T-cell (primary cell): ENCODE data around the gene C2CD2L. TPM values are rescaled to one million over a fixed set of nuclear protein-coding genes. Genes with fewer than 3 reads are reported as not detected.

ENCODE experiments used
- ATAC-seq, 4 experiments: fragments of 200-7000 bp in 3 of 4; fragments of 150-1000 bp in 1 of 4; cut with Tn5 transposase; replicated peaks in 1 of 4; 1 replicate in 3 of 4; 2 replicates in 1 of 4; pipeline ENCODE4 v1.10.0; 2021; ENCODE audit warnings: moderate library complexity in 3 of 4, mild to moderate bottlenecking in 2 of 4, moderate number of reproducible peaks in 1 of 4
- CTCF ChIA-PET, 2 donors: fragments of 300-600 bp; sonication (Branson Sonifier 250); formaldehyde crosslinking; loops; one replicate each; lab custom pipeline; 2022; ENCODE audit warnings: antibody characterized with exemption in 2 of 2; lab: Charles Lee
- POLR2A ChIA-PET, 2 donors: fragments of 300-600 bp; sonication (Branson Sonifier 250); formaldehyde crosslinking; loops; one replicate each; lab custom pipeline; 2022; ENCODE audit warnings: antibody characterized with exemption in 2 of 2; lab: Charles Lee
- DNase-seq, 35 experiments: peaks; one replicate each; pipeline versions ENCODE4 v3.0.0 to v3.0.0-alpha.2; 2013 to 2023
- H3K27ac ChIP-seq: one replicate; pipeline ENCODE4 v1.5.1; 2013; ENCODE audit warnings: low read length
- H3K27me3 ChIP-seq, 2 experiments: replicated peaks in 1 of 2; 1 replicate in 1 of 2; 2 replicates in 1 of 2; pipeline versions ENCODE4 v1.6.1 to v1.7.0; 2013; ENCODE audit warnings: low read length in 1 of 2, mixed read lengths in 1 of 2; ENCODE audit not compliant: control insufficient read depth in 2 of 2, insufficient read depth in 2 of 2; ENCODE audit errors: extremely low read depth in 1 of 2
- H3K36me3 ChIP-seq, 2 donors: 1 replicate in 1 of 2; 2 replicates in 1 of 2; pipeline versions ENCODE4 v1.6.1 to v1.7.0; 2013; ENCODE audit warnings: low read length in 1 of 2; ENCODE audit not compliant: control insufficient read depth in 2 of 2, insufficient read depth in 1 of 2; ENCODE audit errors: extremely low read depth in 1 of 2
- H3K4me1 ChIP-seq, 2 experiments: 1 replicate in 1 of 2; 2 replicates in 1 of 2; pipeline versions ENCODE4 v1.6.1 to v1.7.0; 2013; ENCODE audit warnings: low read length in 2 of 2, mixed read lengths in 1 of 2; ENCODE audit not compliant: insufficient read depth in 2 of 2, control insufficient read depth in 1 of 2; ENCODE audit errors: extremely low read depth in 1 of 2
- H3K4me3 ChIP-seq, 2 donors: 1 replicate in 1 of 2; 2 replicates in 1 of 2; pipeline versions ENCODE4 v1.5.1 to v1.7.0; 2013; ENCODE audit warnings: mild to moderate bottlenecking in 2 of 2, low read length in 1 of 2, moderate library complexity in 1 of 2; ENCODE audit not compliant: control insufficient read depth in 1 of 2; ENCODE audit errors: extremely low read depth in 1 of 2
- H3K9me3 ChIP-seq: 2 replicates; pipeline ENCODE4 v1.7.0; 2013
- H3K27ac Mint-ChIP-seq, 2 donors: one replicate each; pipeline ENCODE4 v1.8.0; 2020 to 2021; ENCODE audit warnings: mild to moderate bottlenecking in 2 of 2, mixed read lengths in 2 of 2
- H3K27me3 Mint-ChIP-seq, 2 donors: one replicate each; pipeline ENCODE4 v1.8.0; 2021 to 2022; ENCODE audit warnings: mixed read lengths in 2 of 2
- H3K36me3 Mint-ChIP-seq: one replicate; pipeline ENCODE4 v1.8.0; 2021; ENCODE audit warnings: mixed read lengths
- H3K4me1 Mint-ChIP-seq, 3 donors: one replicate each; pipeline ENCODE4 v1.8.0; 2020 to 2022; ENCODE audit warnings: mixed read lengths in 3 of 3, mild to moderate bottlenecking in 1 of 3
- H3K4me3 Mint-ChIP-seq, 3 donors: one replicate each; pipeline ENCODE4 v1.8.0; 2020 to 2022; ENCODE audit warnings: mild to moderate bottlenecking in 3 of 3, mixed read lengths in 3 of 3, moderate library complexity in 3 of 3
- H3K9me3 Mint-ChIP-seq, 3 donors: one replicate each; pipeline ENCODE4 v1.8.0; 2020 to 2022; ENCODE audit warnings: mixed read lengths in 3 of 3
- WGBS: methylation state at CpG from one replicate; pipeline ENCODE4 v1.1.5; 2013; ENCODE audit warnings: missing lambda C conversion rate; ENCODE audit not compliant: insufficient coverage; 5-methylcytosine and 5-hydroxymethylcytosine counted together
- total RNA-seq, 35 experiments: library from RNA in 6 of 35; stranded (reverse) in 6 of 35; fragments of 120-200 nt in 1 of 35; gene quantifications; one replicate each; pipeline versions ENCODE4 v1.2.1 to v1.2.4 and lab custom pipeline; 2013 to 2026

Gene C2CD2L
- total RNA-seq, 5 donors from 2014 or later (not counting 1 experiment from before 2014, with no cell fraction given), result 18.9 to 36.4 (median 30.6) TPM

DNA sequence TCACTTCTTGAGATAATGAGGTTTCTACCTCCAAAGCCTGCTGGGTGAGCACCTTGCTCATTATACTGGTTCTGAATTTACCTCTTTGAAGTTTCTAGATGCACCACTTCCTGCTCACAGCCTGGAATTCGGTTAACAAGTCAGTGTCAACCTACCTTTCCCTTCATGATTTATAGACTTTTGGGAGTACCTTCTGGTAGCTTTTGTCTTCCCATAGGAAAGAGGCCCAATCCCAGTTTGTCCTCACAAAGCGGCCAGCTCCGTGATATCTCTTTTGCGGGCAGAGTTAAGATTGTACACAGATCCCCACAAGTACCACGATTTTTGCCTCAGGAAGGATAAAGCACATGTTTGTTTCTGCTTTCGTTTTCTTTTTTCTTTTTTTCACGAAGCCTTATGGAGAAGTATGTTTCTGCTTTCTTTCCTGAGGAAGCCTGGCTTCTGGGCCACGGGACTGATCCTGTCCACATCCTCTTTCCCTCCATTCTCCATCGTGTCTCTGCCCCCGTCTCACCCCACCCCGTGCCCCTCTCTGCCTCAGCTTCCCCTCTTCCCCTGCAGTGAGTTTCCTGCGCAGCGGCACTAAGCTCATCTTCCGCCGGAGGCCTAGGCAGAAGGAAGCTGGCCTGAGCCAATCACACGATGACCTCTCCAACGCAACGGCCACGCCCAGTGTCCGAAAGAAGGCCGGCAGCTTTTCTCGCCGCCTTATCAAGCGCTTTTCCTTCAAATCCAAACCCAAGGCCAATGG is 8.5 kb downstream of the C2CD2L start:
- peaks cover 2 to 41% of the 10 kb centered on the region in 2 experiments for H3K4me1 ChIP-seq
- ChIA-PET POLR2A (interaction anchor here in 1 of 2 donors (0.5 to 0.7 kb wide), 4 partner anchors 15 to 798 kb away, joined by 3 to 18 read pairs (median 8); no protein-coding TSS in a partner anchor), CTCF (interaction anchor here in 1 of 2 donors (0.6 to 1.4 kb wide), 3 partner anchors 9 to 50 kb away, joined by 3 to 4 read pairs (median 4); partner anchors contain the start of genes C2CD2L and DPAGT1)
- peak overlapping the region in 1 of 2 donors; percentile 32 for H3K4me3 ChIP-seq
- WGBS, result 51% methylated on average over 21 of the region's 24 CpGs
- no peaks in the 10 kb centered on the region for H3K9me3 Mint-ChIP-seq
- no peaks in the 10 kb centered on the region for H3K27me3 ChIP-seq
- H3K4me3 Mint-ChIP-seq, result peak overlapping the region; percentile 76
- peaks cover 14 to 59% of the 10 kb centered on the region in 2 donors for H3K36me3 ChIP-seq
- H3K9me3 ChIP-seq, result no peaks in the 10 kb centered on the region
- peak; percentile 81 to 94 (median 87) for ATAC-seq
- no peaks in the 10 kb centered on the region for H3K27me3 Mint-ChIP-seq
- H3K36me3 Mint-ChIP-seq, result peaks cover 36% of the 10 kb centered on the region
- H3K4me1 Mint-ChIP-seq, result peaks cover 32 to 44% (median 39%) of the 10 kb centered on the region in 3 donors
- DNase-seq, result peak in 13 of 35 experiments; percentile 10 to 66 (median 23)
- H3K27ac Mint-ChIP-seq, result peak overlapping the region; percentile 96 to 99
- peak overlapping the region; percentile 79 for H3K27ac ChIP-seq

DNA sequence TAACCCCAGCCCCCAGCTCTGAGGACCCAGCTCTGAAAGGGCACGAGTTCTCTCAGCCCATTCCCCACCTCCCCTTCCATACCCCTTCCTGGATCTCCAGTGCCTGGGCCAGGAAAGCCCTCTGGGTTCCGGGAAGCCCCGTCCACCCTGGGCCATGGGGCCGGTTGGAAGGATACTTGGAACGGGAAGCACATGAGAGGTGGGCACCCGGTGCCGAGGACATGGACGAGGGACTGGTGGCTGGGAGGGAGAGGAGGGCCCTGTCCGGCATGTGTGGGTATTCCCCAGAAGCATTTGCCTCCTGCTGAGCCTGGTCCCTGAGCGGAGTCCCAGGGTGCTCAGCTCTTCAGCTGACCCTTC is 9.1 kb downstream of the C2CD2L start:
- ATAC-seq, result no peak
- H3K4me1 Mint-ChIP-seq, result peaks cover 37 to 50% (median 44%) of the 10 kb centered on the region in 3 donors
- WGBS, result 97% methylated on average over 6 of the region's 10 CpGs
- H3K27ac Mint-ChIP-seq, result peak overlapping the region; percentile 96 to 99
- H3K9me3 Mint-ChIP-seq, result no peaks in the 10 kb centered on the region
- peak overlapping the region; percentile 76 for H3K4me3 Mint-ChIP-seq
- peaks cover 14 to 54% of the 10 kb centered on the region in 2 donors for H3K36me3 ChIP-seq
- H3K27me3 Mint-ChIP-seq, result no peaks in the 10 kb centered on the region
- H3K4me3 ChIP-seq, result peak overlapping the region in 1 of 2 donors; percentile 32
- CTCF ChIA-PET, result interaction anchor here in 1 of 2 donors (1.1 to 1.4 kb wide), 2 partner anchors 9 to 14 kb away, joined by 3 to 4 read pairs; partner anchors contain the start of genes C2CD2L and DPAGT1
- no peaks in the 10 kb centered on the region for H3K9me3 ChIP-seq
- peak overlapping the region; percentile 79 for H3K27ac ChIP-seq
- H3K36me3 Mint-ChIP-seq, result peaks cover 32% of the 10 kb centered on the region
- POLR2A ChIA-PET, result interaction anchor here in 1 of 2 donors (0.6 kb wide), 2 partner anchors 14 to 799 kb away, joined by 8 to 18 read pairs; no protein-coding TSS in a partner anchor
- H3K4me1 ChIP-seq, result peaks cover 4 to 45% of the 10 kb centered on the region in 2 experiments
- DNase-seq, result no peak
- no peaks in the 10 kb centered on the region for H3K27me3 ChIP-seq

DNA sequence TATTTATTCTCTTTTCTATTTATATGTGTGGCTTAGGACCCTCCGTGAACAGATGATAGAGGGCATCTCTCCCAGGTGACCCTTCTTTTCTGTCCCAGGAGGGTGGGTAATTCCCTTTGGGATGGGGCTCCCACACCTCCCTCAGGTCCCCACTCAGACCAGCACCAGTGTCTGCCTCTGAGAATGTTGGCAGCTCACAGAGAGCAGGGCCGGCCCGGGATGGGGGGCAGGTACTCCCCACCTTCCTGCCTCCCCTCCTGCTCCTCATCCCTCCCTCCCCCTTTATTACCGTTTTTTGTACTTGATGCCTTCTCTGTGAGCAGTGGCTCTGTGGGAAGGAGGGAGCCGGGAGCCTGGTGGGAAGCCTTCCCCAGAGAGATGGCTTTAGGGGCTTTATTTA is 9.5 kb downstream of the C2CD2L start:
- peaks cover 28% of the 10 kb centered on the region for H3K36me3 Mint-ChIP-seq
- H3K4me1 ChIP-seq, result peaks cover 4 to 45% of the 10 kb centered on the region in 2 experiments
- ChIA-PET CTCF (interaction anchor here (0.5 to 1.4 kb wide), 2 partner anchors 10 to 80 kb away, joined by 3 read pairs; partner anchors contain the start of gene C2CD2L (in 1 of the 2)), POLR2A (no interaction called here)
- no peak for ATAC-seq
- H3K9me3 ChIP-seq, result no peaks in the 10 kb centered on the region
- H3K27ac ChIP-seq, result peak overlapping the region; percentile 79
- no CpG with 5 or more reads among the region's 5 CpGs for WGBS
- H3K4me1 Mint-ChIP-seq, result peaks cover 37 to 50% (median 46%) of the 10 kb centered on the region in 3 donors
- no peaks in the 10 kb centered on the region for H3K9me3 Mint-ChIP-seq
- no peak overlapping the region for H3K4me3 ChIP-seq
- peak overlapping the region; percentile 79 to 99 for H3K27ac Mint-ChIP-seq
- no peaks in the 10 kb centered on the region for H3K27me3 Mint-ChIP-seq
- peak overlapping the region in 1 of 3 donors; percentile 76 for H3K4me3 Mint-ChIP-seq
- no peak for DNase-seq
- H3K36me3 ChIP-seq, result peaks cover 11 to 50% of the 10 kb centered on the region in 2 donors
- H3K27me3 ChIP-seq, result no peaks in the 10 kb centered on the region

DNA sequence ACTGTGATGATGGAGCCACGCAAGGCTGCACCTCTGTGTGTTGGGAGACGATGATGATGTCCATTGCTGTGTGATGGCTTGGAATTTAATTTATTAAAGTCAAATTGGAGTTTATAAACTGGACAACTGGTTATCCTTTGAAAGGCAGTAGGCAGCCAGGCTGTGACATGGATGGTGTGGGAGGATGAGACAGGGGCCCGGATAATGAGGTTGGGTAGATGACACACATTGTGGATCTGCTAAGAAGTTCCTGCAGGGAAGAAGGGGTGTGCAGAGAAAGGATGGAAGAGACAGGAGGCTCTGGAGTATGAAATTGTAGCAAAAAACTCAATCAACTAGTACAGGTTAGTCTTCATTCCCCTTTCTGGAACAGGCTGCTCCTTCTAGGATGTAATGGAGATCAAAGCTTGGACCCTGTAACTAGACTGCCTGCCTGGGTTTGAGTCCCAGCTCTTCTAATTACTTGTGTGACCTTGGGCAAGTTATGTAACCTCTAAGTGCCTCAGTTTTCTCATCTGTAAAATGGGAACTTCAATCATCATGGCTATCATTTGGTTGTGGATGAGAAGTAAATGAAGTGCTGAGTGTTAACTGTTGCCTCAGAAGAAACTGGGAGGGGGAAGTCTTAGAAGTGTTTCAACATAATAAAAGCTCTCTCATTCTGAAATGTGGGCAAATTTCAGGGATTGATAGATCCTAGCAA is 10.0 kb downstream of the C2CD2L start:
- ATAC-seq (no peak), DNase-seq (no peak)
- peaks cover 8 to 47% of the 10 kb centered on the region in 2 experiments for H3K4me1 ChIP-seq
- Mint-ChIP-seq H3K4me1 (peaks cover 40 to 55% (median 48%) of the 10 kb centered on the region in 3 donors), H3K36me3 (peaks cover 24% of the 10 kb centered on the region), H3K9me3 (no peaks in the 10 kb centered on the region), H3K27ac (peak overlapping the region; percentile 79 to 82), H3K27me3 (no peaks in the 10 kb centered on the region), H3K4me3 (peak overlapping the region in 1 of 3 donors; percentile 76)
- CTCF ChIA-PET, result interaction anchor here (0.5 to 1.4 kb wide), 2 partner anchors 10 to 80 kb away, joined by 3 read pairs; partner anchors contain the start of gene C2CD2L (in 1 of the 2)
- no peaks in the 10 kb centered on the region for H3K27me3 ChIP-seq
- H3K9me3 ChIP-seq, result no peaks in the 10 kb centered on the region
- H3K27ac ChIP-seq, result peak overlapping the region; percentile 79
- 100% methylated on average over 3 of the region's 3 CpGs for WGBS
- H3K36me3 ChIP-seq, result peaks cover 6 to 44% of the 10 kb centered on the region in 2 donors
- POLR2A ChIA-PET, result interaction anchor here in 1 of 2 donors (0.6 to 1.2 kb wide), 2 partner anchors 22 to 26 kb away, joined by 3 to 4 read pairs; a partner anchor contains a TSS
- no peak overlapping the region for H3K4me3 ChIP-seq

GRCh38 chr11:119118227-119118626 is 11.1 kb downstream of the C2CD2L start:
- H3K4me1 Mint-ChIP-seq, result peaks cover 48 to 65% (median 56%) of the 10 kb centered on the region in 3 donors
- DNase-seq (no peak), ATAC-seq (no peak)
- ChIA-PET CTCF (interaction anchor here in 1 of 2 donors (1.0 kb wide), 1 partner anchor 9 kb away, joined by 5 read pairs; no protein-coding TSS in a partner anchor), POLR2A (interaction anchor here in 1 of 2 donors (0.6 to 1.2 kb wide), 3 partner anchors 16 to 25 kb away, joined by 3 to 4 read pairs (median 4); partner anchors contain the start of gene DPAGT1)
- peaks cover 21% of the 10 kb centered on the region for H3K36me3 Mint-ChIP-seq
- Histone ChIP-seq H3K27me3 (no peaks in the 10 kb centered on the region), H3K27ac (no peak overlapping the region), H3K9me3 (no peaks in the 10 kb centered on the region), H3K4me1 (peaks cover 13 to 57% of the 10 kb centered on the region in 2 experiments), H3K36me3 (peaks cover 3 to 36% of the 10 kb centered on the region in 2 donors), H3K4me3 (no peak overlapping the region)
- no peaks in the 10 kb centered on the region for H3K27me3 Mint-ChIP-seq
- no CpG with 5 or more reads among the region's 5 CpGs for WGBS
- no peak overlapping the region for H3K4me3 Mint-ChIP-seq
- H3K9me3 Mint-ChIP-seq, result no peaks in the 10 kb centered on the region
- peak overlapping the region in 1 of 2 donors; percentile 52 for H3K27ac Mint-ChIP-seq
